Measurements from ENCODE around the gene NXT1.
"Not testable (repeated sequence)": the region's sequence is repeated elsewhere in the genome, so short reads cannot be mapped to it uniquely, and the experiment has no call there.

GRCh38 chr20:23348510-23348909, 2.1 kb upstream of the NXT1 start:
- TF ChIP-seq POLR2A, POLR2AphosphoS5 (IDR thresholded peaks at IDR 0.05; ENCODE audit: low read depth, low read length): not testable (repeated sequence)

Data from GM12892 (cell line).